Nephron progenitor cell (in vitro differentiated cells): ENCODE data around the gene GRIK1.
A peak's percentile ranks its signal among the peaks of the same experiment; 100 is the strongest.

Experiments
- DNase-seq: peaks from one replicate; pipeline ENCODE4 v3.0.0; 2021
- H3K27ac Mint-ChIP-seq: 2 replicates; pipeline ENCODE4 v1.8.0; 2021; ENCODE audit warnings: mild to moderate bottlenecking, moderate library complexity, mixed read lengths
- H3K27me3 Mint-ChIP-seq: 2 replicates; pipeline ENCODE4 v1.8.0; 2021; ENCODE audit warnings: mild to moderate bottlenecking, low read depth, mixed read lengths; ENCODE audit not compliant: poor library complexity
- H3K36me3 Mint-ChIP-seq: 2 replicates; pipeline ENCODE4 v1.8.0; 2021; ENCODE audit warnings: low read depth, mixed read lengths
- H3K4me1 Mint-ChIP-seq: 2 replicates; pipeline ENCODE4 v1.8.0; 2021; ENCODE audit warnings: mixed read lengths
- H3K4me3 Mint-ChIP-seq: 2 replicates; pipeline ENCODE4 v1.8.0; 2021; ENCODE audit warnings: mild to moderate bottlenecking, moderate library complexity, mixed read lengths
- H3K9me3 Mint-ChIP-seq: 2 replicates; pipeline ENCODE4 v1.8.0; 2021; ENCODE audit warnings: mild to moderate bottlenecking, moderate library complexity, mixed read lengths
- CTCF ChIP-seq: fragments of 200-600 bp; sonication (generic); IDR thresholded peaks from 2 replicates; pipeline ENCODE4 v1.5.0; 2021; ENCODE audit warnings: antibody characterized with exemption

Gene GRIK1

DNA sequence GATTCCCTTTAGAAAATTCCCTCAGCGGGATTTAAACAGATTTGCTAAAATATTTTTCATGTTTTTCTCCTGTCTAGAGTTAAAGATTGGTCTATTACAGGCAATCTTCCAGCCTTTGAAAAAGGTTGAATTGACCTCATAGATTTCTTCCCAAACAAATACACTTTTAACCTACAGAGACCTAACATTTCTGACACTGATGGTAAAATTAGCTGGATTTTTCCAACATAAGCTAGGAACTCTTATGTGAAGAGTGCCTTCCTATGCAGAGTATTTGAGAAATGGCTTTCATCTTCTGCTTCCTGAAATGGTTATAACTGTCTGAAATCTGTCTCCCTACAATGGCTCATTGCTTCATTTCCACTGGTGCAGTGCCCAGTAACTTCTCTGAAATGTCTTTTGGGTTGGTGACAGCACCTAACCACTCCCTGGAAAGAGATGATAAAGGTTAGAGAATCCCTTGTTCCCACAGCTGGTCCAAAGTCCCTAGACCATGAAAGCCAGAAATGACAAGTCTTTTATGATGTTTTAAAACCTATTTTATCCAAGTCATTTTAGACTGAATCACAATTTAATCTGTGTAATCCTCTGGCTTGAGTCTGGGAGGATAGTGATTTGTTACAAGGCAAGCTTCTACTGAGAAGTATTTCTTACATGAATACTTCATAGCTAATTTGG lies 371.6 kb downstream of the GRIK1 start:
- Mint-ChIP-seq H3K36me3 (no peaks in the 10 kb centered on the region), H3K9me3 (no peaks in the 10 kb centered on the region), H3K4me1 (no peaks in the 10 kb centered on the region), H3K27ac (no peak overlapping the region), H3K27me3 (peaks cover 3% of the 10 kb centered on the region), H3K4me3 (no peak overlapping the region)
- no peak for DNase-seq
- no peak for TF ChIP-seq CTCF

GRCh38 chr21:29557931-29558725 lies 381.7 kb downstream of the GRIK1 start:
- no peak for TF ChIP-seq CTCF
- Mint-ChIP-seq H3K4me1 (no peaks in the 10 kb centered on the region), H3K9me3 (no peaks in the 10 kb centered on the region), H3K4me3 (no peak overlapping the region), H3K27ac (no peak overlapping the region), H3K36me3 (no peaks in the 10 kb centered on the region), H3K27me3 (no peaks in the 10 kb centered on the region)
- no peak for DNase-seq

DNA sequence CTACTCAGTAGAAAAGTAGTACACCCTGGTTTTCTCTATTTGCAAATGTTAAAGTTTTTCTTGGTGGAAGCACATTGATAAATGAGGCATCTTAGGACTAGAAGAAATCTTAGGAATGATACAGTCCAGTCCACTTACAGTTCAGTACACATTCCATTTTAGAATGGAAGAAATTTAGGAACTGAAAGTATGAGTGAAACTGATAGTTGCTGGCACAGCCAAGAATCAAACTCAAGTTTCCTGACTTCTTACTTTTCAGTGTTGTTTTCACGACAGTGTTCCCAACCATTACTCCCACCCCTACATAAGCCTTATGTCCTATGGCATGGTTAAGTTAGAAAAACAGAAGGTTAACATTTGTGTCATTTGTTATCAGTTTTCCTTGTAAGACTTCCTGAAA lies 382.6 kb downstream of the GRIK1 start:
- H3K27me3 Mint-ChIP-seq: no peaks in the 10 kb centered on the region
- no peaks in the 10 kb centered on the region for H3K4me1 Mint-ChIP-seq
- TF ChIP-seq CTCF: no peak
- no peaks in the 10 kb centered on the region for H3K9me3 Mint-ChIP-seq
- no peak for DNase-seq
- no peaks in the 10 kb centered on the region for H3K36me3 Mint-ChIP-seq
- no peak overlapping the region for H3K4me3 Mint-ChIP-seq
- no peak overlapping the region for H3K27ac Mint-ChIP-seq

- no peaks in the 10 kb centered on the region for H3K4me1 Mint-ChIP-seq
- no peaks in the 10 kb centered on the region for H3K27me3 Mint-ChIP-seq
- H3K9me3 Mint-ChIP-seq: no peaks in the 10 kb centered on the region
- H3K27ac Mint-ChIP-seq: no peak overlapping the region
- no peak for DNase-seq
- no peak overlapping the region for H3K4me3 Mint-ChIP-seq
- H3K36me3 Mint-ChIP-seq: no peaks in the 10 kb centered on the region
- TF ChIP-seq CTCF: no peak
Measured at GRCh38 chr21:29555601-29556000, 384.2 kb downstream of the GRIK1 start.

GRCh38 chr21:29550205-29550604 lies 389.6 kb downstream of the GRIK1 start:
- Mint-ChIP-seq H3K36me3 (no peaks in the 10 kb centered on the region), H3K4me1 (no peaks in the 10 kb centered on the region), H3K27ac (no peak overlapping the region), H3K4me3 (no peak overlapping the region), H3K9me3 (no peaks in the 10 kb centered on the region), H3K27me3 (no peaks in the 10 kb centered on the region)
- no peak for DNase-seq
- TF ChIP-seq CTCF: no peak

DNA sequence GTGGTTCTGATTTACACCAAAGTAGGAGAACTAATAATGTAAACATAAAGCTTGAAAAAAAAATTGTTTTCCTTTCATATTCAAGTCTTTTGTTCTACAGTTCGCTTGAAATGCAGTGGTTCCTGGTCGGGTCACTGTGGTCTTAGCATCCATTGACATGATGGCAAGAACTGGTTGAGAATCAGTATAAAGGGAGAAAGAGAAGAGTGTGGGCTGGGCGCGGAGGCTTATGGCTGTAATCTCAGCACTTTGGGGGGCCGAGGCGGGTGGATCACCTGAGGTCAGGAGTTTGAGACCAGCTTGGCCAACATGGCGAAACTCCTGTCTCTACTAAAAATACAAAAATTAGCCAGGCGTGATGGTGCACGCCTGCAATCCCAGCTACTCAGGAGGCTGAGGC lies 390.2 kb downstream of the GRIK1 start:
- Mint-ChIP-seq H3K9me3 (no peaks in the 10 kb centered on the region), H3K27ac (peak overlapping the region; percentile 43), H3K27me3 (no peaks in the 10 kb centered on the region), H3K4me1 (no peaks in the 10 kb centered on the region), H3K36me3 (no peaks in the 10 kb centered on the region), H3K4me3 (no peak overlapping the region)
- DNase-seq: no peak
- TF ChIP-seq CTCF: no peak
